Lower leg skin (tissue), 4 donors: ENCODE results near the gene SLC4A2. TPM values are rescaled to one million over a fixed set of nuclear protein-coding genes. Genes with fewer than 3 reads are reported as not detected.

Source experiments
- DNase-seq, 2 donors: peaks; one replicate each; pipeline ENCODE4 v3.0.0-alpha.2; 2019; ENCODE audit warnings: low spot score in 2 of 2
- H3K4me3 ChIP-seq: fragments of 200-600 bp; sonication (generic); 2 replicates; pipeline ENCODE4 v1.5.1; 2017; ENCODE audit warnings: mild to moderate bottlenecking, low read depth; ENCODE audit not compliant: poor library complexity, severe bottlenecking
- POLR2A ChIP-seq, 2 donors: fragments of 450-650 bp; IDR thresholded peaks; one replicate each; pipeline ENCODE4 v1.6.1; 2016 to 2017; ENCODE audit warnings: antibody characterized with exemption in 2 of 2, mild to moderate bottlenecking in 1 of 2, moderate library complexity in 1 of 2
- WGBS, 2 donors: methylation state at CpG; one replicate each; pipeline ENCODE4 v1.1.5; 2018; 5-methylcytosine and 5-hydroxymethylcytosine counted together
- intact Hi-C: fragments of 100-400 bp; cut with DNase I; formaldehyde crosslinking; loops from one replicate; pipeline ENCODE4 v1.15.0; 2023; ENCODE audit warnings: low total_unique reads
- total RNA-seq, 4 donors: library from RNA; depleted of rRNA; stranded (reverse); fragments of >200 nt; gene quantifications; one replicate each; pipeline ENCODE4 v1.1.0, GENCODE V29; 2016
- TF ChIP-seq, protein P1 (sequence below), 3 donors: fragments of 450-650 bp; IDR thresholded peaks; one replicate each; pipeline ENCODE4 v1.5.1; 2016; ENCODE audit warnings: antibody characterized with exemption in 3 of 3, mild to moderate bottlenecking in 3 of 3, moderate library complexity in 2 of 3

The SLC4A2 gene
- total RNA-seq, 4 donors from 2014 or later, result 56.3 to 83.5 (median 67.7) TPM

DNA sequence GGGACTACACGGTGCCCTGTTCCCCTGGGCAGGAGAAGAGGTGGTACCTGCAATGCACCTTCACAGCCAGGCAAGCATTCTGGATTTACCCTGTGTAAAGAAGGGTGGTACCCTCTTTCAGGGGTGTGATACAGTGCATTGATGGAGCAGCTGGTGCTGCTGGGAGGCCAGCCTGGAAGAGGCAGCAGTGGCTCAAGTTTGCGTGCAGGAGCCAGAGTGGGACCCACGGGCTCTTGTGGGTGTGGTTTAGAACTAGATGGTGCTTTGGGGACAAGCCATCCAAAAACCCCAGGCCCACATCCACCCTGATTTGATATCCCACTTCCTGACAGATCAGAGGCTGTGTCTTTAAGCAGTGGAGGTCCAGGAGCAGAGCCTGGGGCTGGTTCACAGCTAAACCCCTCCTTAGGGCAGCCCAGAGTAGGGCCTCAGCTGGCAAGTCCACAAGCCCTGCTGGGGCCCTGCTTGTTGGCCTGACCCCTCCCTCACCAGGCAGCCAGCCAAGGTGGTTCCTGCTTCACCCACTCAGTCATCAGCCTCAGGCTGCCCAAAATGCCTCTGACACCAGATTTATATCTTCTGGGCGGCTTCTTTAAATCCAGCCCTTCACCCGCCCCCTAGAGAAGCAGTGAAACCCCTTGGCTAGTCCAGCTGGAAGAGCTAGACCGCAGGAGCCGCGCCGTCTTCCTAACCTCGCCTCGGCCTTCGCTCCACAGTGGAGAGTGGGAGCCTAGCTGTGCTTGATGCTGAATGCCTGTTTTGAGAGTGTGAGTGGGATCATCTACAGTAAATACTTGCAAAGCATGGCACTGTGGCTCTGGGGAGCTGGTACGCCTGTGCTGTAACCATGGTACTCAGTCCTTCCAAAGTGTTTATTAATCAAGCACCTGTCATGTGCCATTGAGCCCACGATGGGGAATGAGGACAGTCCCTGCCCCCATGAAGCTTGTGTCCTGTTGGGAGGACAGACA lies 12.5 kb upstream of the SLC4A2 start:
- DNase-seq, result no peak
- intact Hi-C loops, result no loop called here
- TF ChIP-seq, protein P1, sequence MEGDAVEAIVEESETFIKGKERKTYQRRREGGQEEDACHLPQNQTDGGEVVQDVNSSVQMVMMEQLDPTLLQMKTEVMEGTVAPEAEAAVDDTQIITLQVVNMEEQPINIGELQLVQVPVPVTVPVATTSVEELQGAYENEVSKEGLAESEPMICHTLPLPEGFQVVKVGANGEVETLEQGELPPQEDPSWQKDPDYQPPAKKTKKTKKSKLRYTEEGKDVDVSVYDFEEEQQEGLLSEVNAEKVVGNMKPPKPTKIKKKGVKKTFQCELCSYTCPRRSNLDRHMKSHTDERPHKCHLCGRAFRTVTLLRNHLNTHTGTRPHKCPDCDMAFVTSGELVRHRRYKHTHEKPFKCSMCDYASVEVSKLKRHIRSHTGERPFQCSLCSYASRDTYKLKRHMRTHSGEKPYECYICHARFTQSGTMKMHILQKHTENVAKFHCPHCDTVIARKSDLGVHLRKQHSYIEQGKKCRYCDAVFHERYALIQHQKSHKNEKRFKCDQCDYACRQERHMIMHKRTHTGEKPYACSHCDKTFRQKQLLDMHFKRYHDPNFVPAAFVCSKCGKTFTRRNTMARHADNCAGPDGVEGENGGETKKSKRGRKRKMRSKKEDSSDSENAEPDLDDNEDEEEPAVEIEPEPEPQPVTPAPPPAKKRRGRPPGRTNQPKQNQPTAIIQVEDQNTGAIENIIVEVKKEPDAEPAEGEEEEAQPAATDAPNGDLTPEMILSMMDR (IDR thresholded peaks at IDR 0.05), result no peak
- TF ChIP-seq POLR2A (IDR thresholded peaks at IDR 0.05), result no peak
- 20 to 29% methylated on average over 14 of the region's 14 CpGs for WGBS, 2 donors
- no peak overlapping the region for H3K4me3 ChIP-seq

DNA sequence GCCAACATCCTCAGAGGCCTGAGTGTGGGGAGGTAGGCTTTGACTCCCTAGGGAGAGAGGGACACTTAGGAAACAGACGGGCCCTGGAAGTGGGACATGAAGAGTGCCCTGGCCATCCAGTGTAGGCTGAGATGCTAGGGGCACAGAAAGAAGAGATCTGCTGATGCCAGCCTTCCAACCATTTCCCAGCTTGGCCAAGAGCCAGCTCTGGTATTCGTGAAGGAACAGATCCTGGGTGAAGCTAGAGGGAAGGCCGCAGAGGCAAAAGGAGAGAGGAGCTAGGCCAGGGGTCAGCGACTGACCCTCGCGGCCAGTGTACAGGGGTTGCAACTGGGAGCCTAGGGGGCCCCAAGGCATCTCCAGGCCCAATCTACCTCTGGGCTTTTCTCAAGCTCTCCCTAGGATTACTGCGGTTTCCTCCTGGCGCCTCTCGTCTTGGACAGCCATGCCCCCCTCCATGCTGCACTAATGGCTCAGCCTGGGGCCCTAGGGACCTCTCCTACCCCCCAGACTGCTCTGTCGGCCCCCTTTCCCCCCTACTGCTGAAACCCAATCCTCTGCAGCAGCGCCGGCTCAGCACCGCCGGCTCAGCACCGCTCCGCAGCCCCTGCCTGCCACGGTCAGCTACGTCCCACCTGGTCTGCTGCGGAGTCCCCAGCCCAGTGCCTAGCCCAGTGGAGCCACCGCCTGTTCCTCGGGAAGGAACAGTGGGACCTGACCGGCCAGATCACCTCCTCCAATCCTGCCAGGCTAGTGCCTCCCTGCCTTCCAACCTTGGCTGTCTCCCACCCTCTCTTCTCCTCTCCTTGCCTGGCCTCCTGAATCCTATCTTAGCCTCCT lies 11.2 kb upstream of the SLC4A2 start, which contains the start of gene ASIC3:
Gene ASIC3, plus strand, starts transcription at position 556 of the 840 bp plus-strand sequence. CDS start 355 bp downstream, outside the sequence.
- DNase-seq, result no peak

DNA sequence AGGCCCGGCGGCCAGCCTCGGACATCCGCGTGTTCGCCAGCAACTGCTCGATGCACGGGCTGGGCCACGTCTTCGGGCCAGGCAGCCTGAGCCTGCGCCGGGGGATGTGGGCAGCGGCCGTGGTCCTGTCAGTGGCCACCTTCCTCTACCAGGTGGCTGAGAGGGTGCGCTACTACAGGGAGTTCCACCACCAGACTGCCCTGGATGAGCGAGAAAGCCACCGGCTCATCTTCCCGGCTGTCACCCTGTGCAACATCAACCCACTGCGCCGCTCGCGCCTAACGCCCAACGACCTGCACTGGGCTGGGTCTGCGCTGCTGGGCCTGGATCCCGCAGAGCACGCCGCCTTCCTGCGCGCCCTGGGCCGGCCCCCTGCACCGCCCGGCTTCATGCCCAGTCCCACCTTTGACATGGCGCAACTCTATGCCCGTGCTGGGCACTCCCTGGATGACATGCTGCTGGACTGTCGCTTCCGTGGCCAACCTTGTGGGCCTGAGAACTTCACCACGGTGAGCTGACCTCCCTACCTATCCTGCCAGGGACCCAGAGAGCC lies 10.4 kb upstream of the SLC4A2 start:
- TF ChIP-seq, protein P1 (IDR thresholded peaks at IDR 0.05), result no peak
- TF ChIP-seq POLR2A (IDR thresholded peaks at IDR 0.05), result no peak
- intact Hi-C loops, result no loop called here
- WGBS, 2 donors, result 92% methylated on average over 38 of the region's 38 CpGs
- no peak for DNase-seq
- H3K4me3 ChIP-seq, result no peak overlapping the region

More for the DNA sequence above, 11.2 kb upstream of the SLC4A2 start, which contains the start of gene ASIC3:
- WGBS, 2 donors, result 80% methylated on average over 22 of the region's 22 CpGs
- H3K4me3 ChIP-seq, result no peak within 1 kb of the TSS
- TF ChIP-seq POLR2A (IDR thresholded peaks at IDR 0.05), result no peak
- TF ChIP-seq, protein P1 (IDR thresholded peaks at IDR 0.05), result no peak
- intact Hi-C loops, result no loop called here

DNA sequence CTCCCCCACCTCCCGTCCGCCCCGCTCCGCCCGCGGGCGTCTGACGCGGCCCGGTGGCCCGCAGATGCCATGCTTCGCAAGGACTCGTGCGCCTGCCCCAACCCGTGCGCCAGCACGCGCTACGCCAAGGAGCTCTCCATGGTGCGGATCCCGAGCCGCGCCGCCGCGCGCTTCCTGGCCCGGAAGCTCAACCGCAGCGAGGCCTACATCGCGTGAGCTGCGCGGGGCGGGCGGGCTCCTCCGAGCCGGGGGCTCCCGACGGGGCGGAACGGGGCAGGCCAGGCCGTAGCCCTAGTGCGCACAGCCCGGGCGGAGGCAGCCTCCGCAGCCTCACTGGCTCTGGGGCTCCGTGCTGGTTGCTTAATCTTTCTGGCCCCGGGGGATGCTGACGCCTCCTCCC lies 8.3 kb upstream of the SLC4A2 start:
- intact Hi-C loops, result loop anchor here (5.0 kb wide), 1 partner anchor 1531 kb away; no protein-coding TSS in a partner anchor
- DNase-seq, result no peak
- WGBS, 2 donors, result 0 to 1% methylated on average over 13 to 36 of the region's 50 CpGs
- TF ChIP-seq, protein P1 (IDR thresholded peaks at IDR 0.05), result no peak
- TF ChIP-seq POLR2A (IDR thresholded peaks at IDR 0.05), result no peak
- H3K4me3 ChIP-seq, result no peak overlapping the region

DNA sequence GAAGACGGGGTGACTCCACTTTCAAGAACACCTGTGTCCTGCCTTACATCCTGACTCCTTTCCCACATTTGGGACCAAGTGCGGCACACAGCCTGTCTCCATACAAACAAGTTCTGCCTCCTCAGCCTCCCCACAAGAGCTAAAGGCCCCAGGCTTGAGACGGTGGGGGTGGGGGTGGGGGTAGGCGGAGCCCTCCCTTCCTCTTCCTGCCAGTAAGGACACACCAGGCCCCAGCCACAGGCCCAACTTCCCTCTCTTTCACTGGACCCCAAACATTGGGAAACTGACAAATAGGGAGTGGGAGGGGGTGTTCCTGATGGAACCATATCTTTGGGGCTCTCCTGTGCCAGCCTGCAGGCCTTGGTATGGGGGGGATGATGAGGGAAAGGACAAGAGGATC lies 6.3 kb upstream of the SLC4A2 start:
- 68 to 81% methylated on average over 4 of the region's 4 CpGs for WGBS, 2 donors
- intact Hi-C loops, result loop anchor here (5.0 kb wide), 1 partner anchor 1529 kb away; no protein-coding TSS in a partner anchor
- no peak for DNase-seq
- H3K4me3 ChIP-seq, result no peak overlapping the region
- no peak for TF ChIP-seq POLR2A (IDR thresholded peaks at IDR 0.05)
- TF ChIP-seq, protein P1 (IDR thresholded peaks at IDR 0.05), result no peak
